ENCODE data around the gene MTF1.

DNA sequence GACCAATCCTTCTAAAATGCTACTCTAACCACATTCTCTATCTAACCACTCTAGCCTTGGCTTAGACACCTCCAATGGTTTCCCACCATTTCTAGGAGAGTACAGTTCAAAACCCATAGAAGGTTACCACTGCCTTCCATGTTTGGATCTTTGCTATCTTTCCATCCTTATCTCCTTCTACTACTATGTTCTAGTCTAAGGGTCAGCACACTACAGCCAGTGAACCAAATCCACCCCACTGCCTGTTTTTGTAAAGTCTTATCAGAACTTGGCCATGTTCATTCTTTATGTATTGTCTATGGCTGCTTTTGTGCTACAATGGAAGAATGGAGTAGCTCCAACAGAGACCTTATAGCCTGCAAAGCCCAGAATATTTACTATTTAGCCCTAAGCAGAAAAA is 6.2 kb downstream of the MTF1 start:
- TF ChIP-seq, protein P1, sequence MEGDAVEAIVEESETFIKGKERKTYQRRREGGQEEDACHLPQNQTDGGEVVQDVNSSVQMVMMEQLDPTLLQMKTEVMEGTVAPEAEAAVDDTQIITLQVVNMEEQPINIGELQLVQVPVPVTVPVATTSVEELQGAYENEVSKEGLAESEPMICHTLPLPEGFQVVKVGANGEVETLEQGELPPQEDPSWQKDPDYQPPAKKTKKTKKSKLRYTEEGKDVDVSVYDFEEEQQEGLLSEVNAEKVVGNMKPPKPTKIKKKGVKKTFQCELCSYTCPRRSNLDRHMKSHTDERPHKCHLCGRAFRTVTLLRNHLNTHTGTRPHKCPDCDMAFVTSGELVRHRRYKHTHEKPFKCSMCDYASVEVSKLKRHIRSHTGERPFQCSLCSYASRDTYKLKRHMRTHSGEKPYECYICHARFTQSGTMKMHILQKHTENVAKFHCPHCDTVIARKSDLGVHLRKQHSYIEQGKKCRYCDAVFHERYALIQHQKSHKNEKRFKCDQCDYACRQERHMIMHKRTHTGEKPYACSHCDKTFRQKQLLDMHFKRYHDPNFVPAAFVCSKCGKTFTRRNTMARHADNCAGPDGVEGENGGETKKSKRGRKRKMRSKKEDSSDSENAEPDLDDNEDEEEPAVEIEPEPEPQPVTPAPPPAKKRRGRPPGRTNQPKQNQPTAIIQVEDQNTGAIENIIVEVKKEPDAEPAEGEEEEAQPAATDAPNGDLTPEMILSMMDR (IDR thresholded peaks at IDR 0.05 in 2 of 3, conservative IDR thresholded peaks at IDR 0.05 in 1 of 3; ENCODE audit: borderline replicate concordance in 1 of 3, insufficient read depth in 1 of 3, low read depth in 2 of 3, low read length in 2 of 3): no peak
- no peak for TF ChIP-seq POLR2AphosphoS5 (IDR thresholded peaks at IDR 0.05; ENCODE audit: low read depth, low read length)
- no peak for TF ChIP-seq EZH2 (IDR thresholded peaks at IDR 0.05)
- no peak for TF ChIP-seq TCF7L2 (IDR thresholded peaks at IDR 0.05; ENCODE audit: borderline replicate concordance, extremely low read depth, insufficient read depth, insufficient read length)
- TF ChIP-seq, protein P2, sequence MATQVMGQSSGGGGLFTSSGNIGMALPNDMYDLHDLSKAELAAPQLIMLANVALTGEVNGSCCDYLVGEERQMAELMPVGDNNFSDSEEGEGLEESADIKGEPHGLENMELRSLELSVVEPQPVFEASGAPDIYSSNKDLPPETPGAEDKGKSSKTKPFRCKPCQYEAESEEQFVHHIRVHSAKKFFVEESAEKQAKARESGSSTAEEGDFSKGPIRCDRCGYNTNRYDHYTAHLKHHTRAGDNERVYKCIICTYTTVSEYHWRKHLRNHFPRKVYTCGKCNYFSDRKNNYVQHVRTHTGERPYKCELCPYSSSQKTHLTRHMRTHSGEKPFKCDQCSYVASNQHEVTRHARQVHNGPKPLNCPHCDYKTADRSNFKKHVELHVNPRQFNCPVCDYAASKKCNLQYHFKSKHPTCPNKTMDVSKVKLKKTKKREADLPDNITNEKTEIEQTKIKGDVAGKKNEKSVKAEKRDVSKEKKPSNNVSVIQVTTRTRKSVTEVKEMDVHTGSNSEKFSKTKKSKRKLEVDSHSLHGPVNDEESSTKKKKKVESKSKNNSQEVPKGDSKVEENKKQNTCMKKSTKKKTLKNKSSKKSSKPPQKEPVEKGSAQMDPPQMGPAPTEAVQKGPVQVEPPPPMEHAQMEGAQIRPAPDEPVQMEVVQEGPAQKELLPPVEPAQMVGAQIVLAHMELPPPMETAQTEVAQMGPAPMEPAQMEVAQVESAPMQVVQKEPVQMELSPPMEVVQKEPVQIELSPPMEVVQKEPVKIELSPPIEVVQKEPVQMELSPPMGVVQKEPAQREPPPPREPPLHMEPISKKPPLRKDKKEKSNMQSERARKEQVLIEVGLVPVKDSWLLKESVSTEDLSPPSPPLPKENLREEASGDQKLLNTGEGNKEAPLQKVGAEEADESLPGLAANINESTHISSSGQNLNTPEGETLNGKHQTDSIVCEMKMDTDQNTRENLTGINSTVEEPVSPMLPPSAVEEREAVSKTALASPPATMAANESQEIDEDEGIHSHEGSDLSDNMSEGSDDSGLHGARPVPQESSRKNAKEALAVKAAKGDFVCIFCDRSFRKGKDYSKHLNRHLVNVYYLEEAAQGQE (IDR thresholded peaks at IDR 0.05; ENCODE audit: low read depth): no peak
- TF ChIP-seq SP1 (IDR thresholded peaks at IDR 0.05; ENCODE audit: low read depth): no peak
- TF ChIP-seq ELF1 (IDR thresholded peaks at IDR 0.05; ENCODE audit: borderline replicate concordance, low read depth): no peak
- no peak for TF ChIP-seq ZFX (IDR thresholded peaks at IDR 0.05)
